Activated effector memory CD4-positive, alpha-beta T cell treated with Interleukin-2 at 50 U/mL for 16 hours (primary cell): ENCODE results near the gene PROZ.

Experiments used
- DNase-seq: peaks from one replicate; pipeline ENCODE4 v3.0.0-alpha.2; 2020

PROZ gene

GRCh38 chr13:113209336-113209758 is 50.9 kb downstream of the PROZ start, which contains the start of gene CUL4A:
CUL4A (plus strand) TSS chr13:113209613; CDS start chr13:113209628, 15 bp downstream.
- DNase-seq = peak; percentile 64

- DNase-seq = peak; percentile 71
Observed at GRCh38 chr13:113209759-113210421, 51.4 kb downstream of the PROZ start.

- DNase-seq = no peak
Observed at GRCh38 chr13:113210833-113211232, 52.4 kb downstream of the PROZ start.

- no peak for DNase-seq
Observed at GRCh38 chr13:113211774-113212173, 53.3 kb downstream of the PROZ start.

GRCh38 chr13:113216254-113217048 is 58.0 kb downstream of the PROZ start:
- no peak for DNase-seq

GRCh38 chr13:113218586-113218985 is 60.1 kb downstream of the PROZ start:
- no peak for DNase-seq

GRCh38 chr13:113219256-113219940 is 61.0 kb downstream of the PROZ start:
- DNase-seq = no peak

- no peak for DNase-seq
Observed at GRCh38 chr13:113220141-113220598, 61.7 kb downstream of the PROZ start.

- no peak for DNase-seq
Observed at GRCh38 chr13:113220877-113221276, 62.4 kb downstream of the PROZ start.
